PC-9 (cell line): ENCODE results near the gene MED6. TPM values are rescaled to one million over a fixed set of nuclear protein-coding genes. Genes with fewer than 3 reads are reported as not detected.

ENCODE experiments used
- BruUV-seq: library from RNA; stranded (reverse); fragments of 400-500 nt; replicated peaks from 2 replicates; lab custom pipeline; 2021; lab: Mats Ljungman, UMichigan
- CTCF ChIA-PET: fragments of 300-600 bp; sonication (Branson Sonifier 250); formaldehyde crosslinking; loops from one replicate; lab custom pipeline; 2022; ENCODE audit warnings: antibody characterized with exemption; lab: Charles Lee
- POLR2A ChIA-PET: fragments of 300-600 bp; sonication (Branson Sonifier 250); formaldehyde crosslinking; loops from one replicate; lab custom pipeline; 2022; ENCODE audit warnings: antibody characterized with exemption; ENCODE audit not compliant: unreplicated experiment; lab: Charles Lee
- DNase-seq, 2 experiments: peaks; one replicate each; pipeline versions ENCODE4 v3.0.0 to v3.0.0-alpha.2; 2015 to 2022; ENCODE audit warnings: mixed read lengths in 1 of 2
- H2AFZ ChIP-seq: fragments of 200-600 bp; sonication (generic); 2 replicates; pipeline ENCODE4 v1.8.1; 2017; ENCODE audit warnings: antibody characterized with exemption
- H3F3A ChIP-seq: fragments of 200-600 bp; sonication (generic); 2 replicates; pipeline ENCODE4 v1.8.1; 2017; ENCODE audit warnings: antibody characterized with exemption, mild to moderate bottlenecking, low read depth; ENCODE audit not compliant: insufficient read depth
- H3K27ac ChIP-seq: fragments of 200-600 bp; sonication (generic); 2 replicates; pipeline ENCODE4 v1.6.1; 2016; ENCODE audit warnings: mixed run types
- H3K27me3 ChIP-seq: fragments of 200-600 bp; sonication (generic); 2 replicates; pipeline ENCODE4 v1.6.1; 2016; ENCODE audit warnings: low read depth, mixed run types; ENCODE audit not compliant: insufficient read depth
- H3K36me3 ChIP-seq: fragments of 200-600 bp; sonication (generic); 2 replicates; pipeline ENCODE4 v1.6.1; 2016; ENCODE audit warnings: low read depth, mixed run types
- H3K4me1 ChIP-seq: fragments of 200-600 bp; sonication (generic); replicated peaks from 2 replicates; pipeline ENCODE4 v1.6.1; 2016; ENCODE audit warnings: mixed run types; ENCODE audit not compliant: insufficient read depth
- H3K4me2 ChIP-seq: fragments of 200-600 bp; sonication (generic); 2 replicates; pipeline ENCODE4 v1.6.1; 2017; ENCODE audit warnings: mixed run types
- H3K4me3 ChIP-seq: fragments of 200-600 bp; sonication (generic); 2 replicates; pipeline ENCODE4 v1.6.1; 2016; ENCODE audit warnings: mixed run types
- H3K79me2 ChIP-seq: fragments of 200-600 bp; sonication (generic); 2 replicates; pipeline ENCODE4 v1.6.1; 2017; ENCODE audit warnings: low read depth, mixed run types
- H3K9me2 ChIP-seq: fragments of 200-600 bp; sonication (generic); 2 replicates; pipeline ENCODE4 v1.8.1; 2017; ENCODE audit warnings: mild to moderate bottlenecking; ENCODE audit not compliant: insufficient read depth
- H3K9me3 ChIP-seq: fragments of 200-600 bp; sonication (generic); 2 replicates; pipeline ENCODE4 v1.8.1; 2016; ENCODE audit warnings: low read depth; ENCODE audit not compliant: insufficient read depth
- H4K20me1 ChIP-seq: fragments of 200-600 bp; sonication (generic); 2 replicates; pipeline ENCODE4 v1.8.1; 2017; ENCODE audit not compliant: insufficient read depth
- EZH2 ChIP-seq: fragments of 200-600 bp; sonication (generic); IDR thresholded peaks from 2 replicates; pipeline ENCODE4 v1.8.0; 2017; ENCODE audit warnings: antibody characterized with exemption, low read depth
- intact Hi-C: fragments of 100-400 bp; cut with micrococcal nuclease; formaldehyde crosslinking; loops from one replicate; pipeline ENCODE4 v1.10.0; 2022; ENCODE audit not compliant: unreplicated experiment
- total RNA-seq: library from RNA; stranded (reverse); gene quantifications from 2 replicates; pipeline ENCODE4 v1.2.3, GENCODE V29; 2021
- TF ChIP-seq, protein P1 (sequence below): fragments of 200-600 bp; sonication (generic); conservative IDR thresholded peaks from 2 replicates; pipeline ENCODE4 v1.6.1; 2017; ENCODE audit warnings: mixed run types, antibody characterized with exemption, mild to moderate bottlenecking, moderate library complexity

Gene MED6
- total RNA-seq, 1 experiment from 2014 or later = 58.2 TPM

GRCh38 chr14:70631948-70632347, 31.5 kb upstream of the MED6 start:
- TF ChIP-seq, protein P1, sequence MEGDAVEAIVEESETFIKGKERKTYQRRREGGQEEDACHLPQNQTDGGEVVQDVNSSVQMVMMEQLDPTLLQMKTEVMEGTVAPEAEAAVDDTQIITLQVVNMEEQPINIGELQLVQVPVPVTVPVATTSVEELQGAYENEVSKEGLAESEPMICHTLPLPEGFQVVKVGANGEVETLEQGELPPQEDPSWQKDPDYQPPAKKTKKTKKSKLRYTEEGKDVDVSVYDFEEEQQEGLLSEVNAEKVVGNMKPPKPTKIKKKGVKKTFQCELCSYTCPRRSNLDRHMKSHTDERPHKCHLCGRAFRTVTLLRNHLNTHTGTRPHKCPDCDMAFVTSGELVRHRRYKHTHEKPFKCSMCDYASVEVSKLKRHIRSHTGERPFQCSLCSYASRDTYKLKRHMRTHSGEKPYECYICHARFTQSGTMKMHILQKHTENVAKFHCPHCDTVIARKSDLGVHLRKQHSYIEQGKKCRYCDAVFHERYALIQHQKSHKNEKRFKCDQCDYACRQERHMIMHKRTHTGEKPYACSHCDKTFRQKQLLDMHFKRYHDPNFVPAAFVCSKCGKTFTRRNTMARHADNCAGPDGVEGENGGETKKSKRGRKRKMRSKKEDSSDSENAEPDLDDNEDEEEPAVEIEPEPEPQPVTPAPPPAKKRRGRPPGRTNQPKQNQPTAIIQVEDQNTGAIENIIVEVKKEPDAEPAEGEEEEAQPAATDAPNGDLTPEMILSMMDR = no peak
- no peak for TF ChIP-seq EZH2
- H3K9me3 ChIP-seq = peaks cover 20% of the 10 kb centered on the region
- POLR2A ChIA-PET = no interaction called here
- intact Hi-C loops = no loop called here
- H3K4me1 ChIP-seq = peaks cover 5% of the 10 kb centered on the region; the same call in 1 of the 2 replicates
- CTCF ChIA-PET = no interaction called here
- no peak overlapping the region for H2AFZ ChIP-seq
- H3K36me3 ChIP-seq = no peaks in the 10 kb centered on the region
- BruUV-seq = no TSS peak
- H3K27me3 ChIP-seq = no peaks in the 10 kb centered on the region
- H3F3A ChIP-seq = peaks cover 13% of the 10 kb centered on the region
- no peak for DNase-seq
- H3K79me2 ChIP-seq = no peaks in the 10 kb centered on the region
- H4K20me1 ChIP-seq = no peaks in the 10 kb centered on the region
- no peak overlapping the region for H3K4me3 ChIP-seq
- no peak overlapping the region for H3K4me2 ChIP-seq
- H3K9me2 ChIP-seq = no peaks in the 10 kb centered on the region
- H3K27ac ChIP-seq = no peak overlapping the region

- no peaks in the 10 kb centered on the region for H3K27me3 ChIP-seq
- no peak overlapping the region for H3K4me3 ChIP-seq
- BruUV-seq = no TSS peak
- no peak for TF ChIP-seq EZH2
- TF ChIP-seq, protein P1 = no peak
- CTCF ChIA-PET = interaction anchor here (0.6 kb wide), 1 partner anchor 155 kb away, joined by 4 read pairs; no protein-coding TSS in a partner anchor
- no peaks in the 10 kb centered on the region for H3K9me2 ChIP-seq
- no peaks in the 10 kb centered on the region for H3K79me2 ChIP-seq
- H3K4me1 ChIP-seq = no peaks in the 10 kb centered on the region; the same call in 1 of the 2 replicates
- no peak overlapping the region for H2AFZ ChIP-seq
- H4K20me1 ChIP-seq = no peaks in the 10 kb centered on the region
- H3F3A ChIP-seq = no peaks in the 10 kb centered on the region
- H3K27ac ChIP-seq = no peak overlapping the region
- peaks cover 7% of the 10 kb centered on the region; the same call in 1 of the 2 replicates for H3K9me3 ChIP-seq
- intact Hi-C loops = no loop called here
- no peak overlapping the region for H3K4me2 ChIP-seq
- DNase-seq = peak in 1 of 2 experiments; percentile 52
- H3K36me3 ChIP-seq = no peaks in the 10 kb centered on the region
- POLR2A ChIA-PET = interaction anchor here (0.7 kb wide), 1 partner anchor 184 kb away, joined by 3 read pairs; the partner anchor contains the start of gene MAP3K9
Observed at GRCh38 chr14:70624972-70625371, 24.5 kb upstream of the MED6 start.

- CTCF ChIA-PET = interaction anchor here (0.6 to 2.3 kb wide), 4 partner anchors 91 to 153 kb away, joined by 3 to 19 read pairs (median 5); no protein-coding TSS in a partner anchor
- Histone ChIP-seq H4K20me1 (no peaks in the 10 kb centered on the region), H3K27me3 (no peaks in the 10 kb centered on the region), H2AFZ (no peak overlapping the region), H3F3A (no peaks in the 10 kb centered on the region), H3K4me3 (no peak overlapping the region), H3K4me2 (no peak overlapping the region), H3K9me3 (peaks cover 7% of the 10 kb centered on the region; the same call in 1 of the 2 replicates), H3K36me3 (no peaks in the 10 kb centered on the region), H3K4me1 (peaks cover under 1% of the 10 kb centered on the region; the same call in 1 of the 2 replicates), H3K9me2 (no peaks in the 10 kb centered on the region), H3K79me2 (no peaks in the 10 kb centered on the region), H3K27ac (no peak overlapping the region)
- BruUV-seq = no TSS peak
- peak in 1 of 2 experiments; percentile 54 for DNase-seq
- intact Hi-C loops = loop anchor here (1.0 kb wide), 5 partner anchors 43 to 350 kb away; partner anchors contain the start of gene MAP3K9
- POLR2A ChIA-PET = no interaction called here
- TF ChIP-seq, protein P1 = peak; percentile 94
- no peak for TF ChIP-seq EZH2
Observed at GRCh38 chr14:70622111-70622712, 21.8 kb upstream of the MED6 start.
